HG02884 (cell line): Measurements from ENCODE around the gene NR2E1.

Experiments
- ATAC-seq: cut with Tn5 transposase; IDR thresholded peaks from one replicate; pipeline ENCODE4 v1.9.1; 2021; ENCODE audit warnings: mild to moderate bottlenecking, moderate library complexity; ENCODE audit not compliant: unreplicated experiment

NR2E1 gene

GRCh38 chr6:108203189-108204112, 37.6 kb downstream of the NR2E1 start:
- ATAC-seq = no peak

DNA sequence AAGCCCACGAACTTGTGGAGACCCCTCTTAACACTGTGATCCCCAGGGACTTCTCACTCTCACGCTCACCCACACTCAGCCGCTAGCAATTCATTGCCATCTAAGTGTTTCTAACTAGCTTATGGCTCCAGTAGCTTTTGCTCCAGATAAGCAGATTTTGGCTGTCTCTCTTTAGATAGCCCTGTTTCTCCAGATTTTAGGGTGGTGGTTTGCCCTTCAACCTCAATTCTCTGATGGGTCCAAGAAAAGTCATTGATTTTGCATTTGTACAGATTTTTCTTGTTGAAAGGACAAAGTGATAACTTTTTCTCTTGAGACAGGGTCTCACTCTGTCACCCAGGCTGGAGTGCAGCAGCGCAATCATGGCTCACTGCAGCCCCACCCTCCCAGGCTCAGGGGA, 41.2 kb downstream of the NR2E1 start:
- no peak for ATAC-seq

DNA sequence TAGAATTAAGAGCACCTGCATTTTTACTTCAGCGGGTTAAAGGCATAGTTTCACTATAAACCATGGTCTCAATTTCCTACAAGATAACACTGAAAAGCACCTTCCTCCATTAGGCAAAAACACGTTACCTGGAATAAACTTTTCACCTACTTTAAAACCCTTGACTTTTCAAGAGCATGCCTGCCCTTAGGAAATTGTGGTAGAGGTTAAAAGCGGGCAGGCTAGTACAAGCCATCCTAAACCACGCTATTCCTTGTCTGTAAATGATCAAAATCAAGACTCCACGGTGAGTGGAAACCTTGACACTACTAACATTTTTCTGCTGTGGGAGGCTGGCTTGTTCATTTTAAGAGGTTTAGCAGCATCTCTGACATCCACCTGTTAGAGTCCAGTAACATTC, 43.9 kb downstream of the NR2E1 start:
- no peak for ATAC-seq

DNA sequence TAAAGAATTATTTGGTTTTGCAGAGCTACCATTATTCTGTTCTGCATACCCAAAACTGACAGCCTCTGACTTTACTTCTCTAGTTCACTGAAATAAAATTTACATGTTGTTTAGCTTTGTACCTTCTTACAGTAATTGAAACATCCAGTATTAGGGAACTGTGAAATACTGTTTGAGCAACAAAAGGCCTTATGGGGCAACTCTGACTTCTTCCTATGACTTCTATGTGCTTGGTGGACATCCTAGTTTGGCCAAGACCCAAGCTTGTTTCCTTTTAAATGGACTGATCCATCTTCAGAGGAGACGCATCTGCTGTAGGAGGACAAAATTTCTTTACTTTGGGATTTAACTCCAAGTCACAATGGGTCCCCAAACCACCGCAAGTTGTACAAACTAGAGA, 44.7 kb downstream of the NR2E1 start:
- ATAC-seq = no peak

DNA sequence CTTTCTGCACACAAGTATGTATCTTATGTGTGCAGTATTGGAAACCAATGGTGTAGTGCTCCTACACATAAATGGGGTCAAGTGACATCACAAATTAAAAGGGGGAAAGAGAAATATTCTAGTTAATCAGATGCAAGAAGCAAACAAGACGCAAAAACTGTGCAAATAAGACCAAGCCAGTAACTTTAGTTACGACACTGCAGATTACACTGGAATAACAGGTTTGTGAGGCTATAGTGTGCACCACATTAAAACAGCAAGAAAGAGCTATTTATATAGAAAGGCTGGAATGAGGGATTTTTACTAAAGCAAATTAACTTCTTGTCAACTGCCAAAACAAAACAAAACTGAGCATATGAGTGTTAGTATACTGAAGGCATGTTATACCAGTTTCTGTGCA, 45.8 kb downstream of the NR2E1 start:
- ATAC-seq = no peak

DNA sequence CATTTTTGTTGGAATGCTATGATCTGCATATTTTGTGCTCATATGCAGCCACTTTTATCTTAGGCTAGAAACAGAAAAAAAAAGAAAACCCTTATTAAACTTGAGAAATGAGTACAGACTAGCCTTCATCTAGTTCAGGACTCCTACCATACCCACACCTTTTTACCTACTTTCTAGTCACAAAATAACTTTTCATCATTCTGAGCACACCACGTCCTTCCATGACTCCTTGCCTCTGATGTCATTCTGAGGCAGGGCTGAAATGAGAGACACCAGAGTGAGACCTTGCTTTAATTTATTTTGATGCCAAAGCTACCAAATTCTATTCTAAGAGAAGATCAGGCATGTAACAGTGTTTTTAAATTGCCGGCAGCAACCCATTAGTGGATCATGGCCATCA, 56.2 kb downstream of the NR2E1 start:
- no peak for ATAC-seq

DNA sequence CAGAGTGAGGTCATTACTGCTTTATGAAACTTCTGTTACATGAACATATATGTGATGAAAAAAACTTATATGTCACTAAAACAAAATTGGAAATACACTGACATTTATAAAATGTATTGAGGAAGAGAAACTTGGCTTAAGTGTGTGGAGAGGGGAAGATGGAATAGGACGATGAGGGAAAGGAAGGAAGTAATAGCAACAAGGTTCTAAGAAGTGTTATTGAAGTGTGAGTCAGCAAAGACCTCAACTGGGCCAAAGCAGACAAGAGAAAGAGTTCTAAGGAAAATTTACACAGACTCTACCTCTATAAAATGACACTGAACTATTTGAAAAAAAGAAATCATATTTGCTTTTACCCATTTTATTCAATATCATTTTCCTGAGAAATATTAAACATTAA, 56.7 kb downstream of the NR2E1 start:
- no peak for ATAC-seq

GRCh38 chr6:108227290-108227689, 61.5 kb downstream of the NR2E1 start:
- ATAC-seq = no peak

DNA sequence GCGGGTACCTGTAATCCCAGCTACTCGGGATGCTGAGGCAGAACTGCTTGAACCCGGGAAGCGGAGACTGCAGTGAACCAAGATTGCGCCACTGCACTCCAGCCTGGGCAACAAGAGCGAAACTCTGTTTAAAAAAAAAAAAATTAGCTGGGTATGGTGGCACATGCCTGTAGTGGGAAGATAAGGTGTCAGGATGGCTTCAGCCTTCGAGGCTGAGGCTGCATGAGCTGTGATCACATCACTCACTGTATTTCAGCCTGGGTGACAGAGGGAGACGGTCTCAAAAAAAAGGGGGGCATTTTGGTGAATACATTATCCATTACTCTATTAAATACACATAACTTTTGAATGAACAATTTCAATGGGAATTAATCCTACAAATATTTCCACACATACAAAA, 62.6 kb downstream of the NR2E1 start:
- ATAC-seq = no peak

GRCh38 chr6:108235127-108235526, 69.3 kb downstream of the NR2E1 start:
- ATAC-seq = no peak

DNA sequence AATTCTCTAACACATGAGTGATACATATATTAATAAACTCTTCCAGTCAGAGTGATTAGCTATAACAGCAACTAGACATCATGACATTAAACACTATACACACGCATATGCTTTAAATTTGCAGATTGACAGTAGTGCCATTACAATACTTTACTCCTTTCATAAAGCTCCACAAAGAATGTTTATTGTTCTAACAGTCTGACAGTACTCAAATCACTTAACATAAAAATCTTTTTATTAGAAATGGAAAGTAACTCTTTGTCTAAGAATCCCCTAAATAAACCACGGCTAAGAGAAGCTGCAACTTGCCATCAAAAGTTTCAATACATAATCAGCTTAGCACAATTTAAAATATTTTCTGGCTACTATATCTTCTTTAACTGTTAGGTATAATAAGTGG, 71.0 kb downstream of the NR2E1 start:
- no peak for ATAC-seq

- no peak for ATAC-seq
Measured at GRCh38 chr6:108238322-108238721, 72.5 kb downstream of the NR2E1 start.
